Small intestine (tissue), 7 donors: ENCODE results near the gene ZBTB12. TPM values are rescaled to one million over a fixed set of nuclear protein-coding genes. Genes with fewer than 3 reads are reported as not detected.

ENCODE experiments used
- DNase-seq, 2 donors: peaks; one replicate each; pipeline versions ENCODE4 v3.0.0 to v3.0.0-alpha.2; 2013
- FAIRE-seq: peaks from 2 replicates; lab custom pipeline; 2012; peaks lifted over from hg19 to GRCh38; lab: Jason Lieb, UNC
- H3K27ac ChIP-seq, 3 donors: one replicate each; pipeline ENCODE4 v1.5.1; 2013; ENCODE audit warnings: low read length in 2 of 3, mild to moderate bottlenecking in 2 of 3, control low read depth in 1 of 3, inconsistent platforms in 1 of 3, low read depth in 1 of 3, moderate library complexity in 1 of 3
- H3K27me3 ChIP-seq, 3 donors: one replicate each; pipeline ENCODE4 v1.6.1; 2013; ENCODE audit warnings: low read length in 3 of 3, inconsistent platforms in 1 of 3; ENCODE audit not compliant: control insufficient read depth in 3 of 3, insufficient read depth in 3 of 3
- H3K36me3 ChIP-seq, 3 donors: one replicate each; pipeline ENCODE4 v1.6.1; 2013; ENCODE audit warnings: low read length in 3 of 3, inconsistent platforms in 1 of 3, low read depth in 1 of 3, mild to moderate bottlenecking in 1 of 3, moderate library complexity in 1 of 3; ENCODE audit not compliant: control insufficient read depth in 3 of 3, insufficient read depth in 2 of 3
- H3K4me1 ChIP-seq, 3 donors: one replicate each; pipeline ENCODE4 v1.6.1; 2013; ENCODE audit warnings: low read length in 2 of 3, inconsistent platforms in 1 of 3, low read depth in 1 of 3, mild to moderate bottlenecking in 1 of 3, moderate library complexity in 1 of 3; ENCODE audit not compliant: control insufficient read depth in 3 of 3, insufficient read depth in 2 of 3
- H3K4me3 ChIP-seq, 3 donors: one replicate each; pipeline ENCODE4 v1.5.1; 2013; ENCODE audit warnings: low read length in 3 of 3, control low read depth in 1 of 3, inconsistent platforms in 1 of 3, low read depth in 1 of 3, mild to moderate bottlenecking in 1 of 3, moderate library complexity in 1 of 3
- H3K9me3 ChIP-seq, 2 donors: one replicate each; pipeline ENCODE4 v1.6.1; 2013; ENCODE audit warnings: low read depth in 1 of 2, low read length in 1 of 2; ENCODE audit not compliant: control insufficient read depth in 2 of 2, insufficient read depth in 1 of 2
- WGBS, 3 donors: extraction: QIAGEN DNeasy Blood & Tissue Kit; methylation state at CpG; one replicate each; pipeline ENCODE4 v1.1.7; 2013; 5-methylcytosine and 5-hydroxymethylcytosine counted together
- polyA plus RNA-seq, 4 donors: library from polyadenylated mRNA; stranded (reverse) in 3 of 4; unstranded in 1 of 4; fragments of 200-250 nt in 3 of 4; fragments of 120-200 nt in 1 of 4; gene quantifications; one replicate each; pipeline versions ENCODE4 v1.2.1 to v1.2.3, GENCODE V29; 2013
- donor health status: healthy with polysubstance abuse.
- donor health status: control.
- donor health status: control.
- donor health status: Bipolar disorder and iron deficiency.
- donor health status: healthy.

Gene ZBTB12
- polyA plus RNA-seq, 4 donors, result 1.6 to 12.5 (median 5.2) TPM

DNA sequence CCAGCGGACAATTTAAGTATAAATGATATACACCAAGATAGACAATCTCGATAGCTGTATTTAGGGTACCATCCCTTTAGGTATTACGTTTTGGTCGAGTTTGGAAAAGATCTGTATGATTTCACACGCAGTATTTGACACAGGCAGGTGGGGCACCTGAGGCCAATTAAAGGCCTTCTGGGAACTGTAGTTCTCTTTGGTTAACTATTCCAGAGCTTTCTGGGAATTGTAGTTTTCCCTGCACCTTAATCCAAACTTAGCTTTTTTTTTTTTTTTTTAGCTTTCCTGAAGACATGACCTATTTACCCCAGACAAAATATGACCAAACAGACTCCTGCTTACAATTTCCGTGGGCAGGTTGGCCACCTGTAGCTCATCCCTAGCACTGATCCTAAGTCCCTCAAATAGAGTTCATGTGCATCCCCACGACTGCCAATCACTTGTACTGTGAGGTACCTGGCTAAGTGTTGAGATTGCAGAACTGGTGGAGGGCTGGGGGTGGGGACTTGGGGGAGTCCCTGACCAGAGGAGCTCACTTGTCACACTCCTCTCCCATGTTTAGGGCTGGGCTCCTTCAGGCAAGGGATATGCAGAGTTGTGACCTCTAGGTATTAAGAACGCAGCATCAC, 3.4 kb downstream of the ZBTB12 start:
- Histone ChIP-seq H3K4me3 (peak overlapping the region; percentile 71 to 99 (median 88)), H3K36me3 (peaks cover 0 to 30% (median 3%) of the 10 kb centered on the region in 3 donors), H3K27me3 (no peaks in the 10 kb centered on the region), H3K9me3 (no peaks in the 10 kb centered on the region), H3K27ac (peak overlapping the region; percentile 69 to 92 (median 79)), H3K4me1 (peaks cover 0 to 35% (median 3%) of the 10 kb centered on the region in 3 donors)
- FAIRE-seq (no peak), DNase-seq (peak; percentile 76 to 78)
- 14 to 18% (median 15%) methylated on average over 8 of the region's 8 CpGs for WGBS, 3 donors

- no peak for FAIRE-seq
- peak; percentile 87 to 96 for DNase-seq
- Histone ChIP-seq H3K36me3 (peaks cover 3 to 36% (median 5%) of the 10 kb centered on the region in 3 donors), H3K9me3 (no peaks in the 10 kb centered on the region), H3K4me1 (peaks cover 0 to 31% (median 3%) of the 10 kb centered on the region in 3 donors), H3K27me3 (no peaks in the 10 kb centered on the region), H3K4me3 (peak within 1 kb of the TSS; percentile 71 to 99 (median 88)), H3K27ac (peak within 1 kb of the TSS; percentile 69 to 92 (median 79))
- 0 to 1% (median 1%) methylated on average over 27 to 49 of the region's 49 CpGs for WGBS, 3 donors
These were observed 4.1 kb downstream of the ZBTB12 start, which contains the start of gene EHMT2 for GRCh38 chr6:31897612-31898382. Gene EHMT2, minus strand, starts transcription at chr6:31897698. Its CDS starts 21 bp downstream, at chr6:31897677.

DNA sequence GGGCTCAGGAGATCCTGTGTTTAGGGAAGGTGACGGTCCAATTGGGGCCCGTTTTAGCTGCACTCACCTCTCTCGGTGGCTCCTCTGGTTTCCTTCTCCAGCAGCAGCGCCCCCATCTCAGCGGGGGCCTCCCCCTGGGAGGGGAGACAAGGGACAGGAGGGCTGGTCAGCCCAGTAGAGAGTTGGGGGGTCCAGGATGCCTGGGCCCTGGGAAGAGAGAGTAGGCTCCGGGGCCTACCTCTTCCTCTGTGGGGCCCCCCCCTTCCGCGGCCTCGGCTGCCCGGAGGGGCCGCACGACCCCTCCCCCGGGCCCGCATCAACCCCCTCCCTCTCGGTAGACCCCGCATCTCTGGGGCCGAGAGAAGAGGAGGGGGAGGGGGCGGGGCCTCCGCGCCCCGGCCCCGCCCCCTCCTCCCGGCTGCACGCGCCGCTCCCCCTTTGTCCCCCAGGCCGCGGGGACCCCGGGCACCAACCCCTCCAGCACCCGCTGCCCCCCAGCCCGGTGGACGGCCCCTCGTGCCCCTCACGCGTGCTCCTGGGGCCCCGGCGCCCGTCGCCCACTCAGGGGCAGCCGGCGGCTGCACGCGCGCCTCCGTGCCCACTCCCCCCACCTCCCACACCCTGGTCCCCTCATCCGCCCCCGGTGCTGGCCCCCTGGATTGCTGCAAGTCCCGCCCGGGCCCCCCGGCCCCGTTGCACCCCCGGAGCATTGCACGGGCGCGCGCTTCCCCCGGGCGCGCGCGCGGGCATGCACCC, 4.9 kb downstream of the ZBTB12 start:
- H3K4me1 ChIP-seq, result peaks cover 0 to 27% (median 3%) of the 10 kb centered on the region in 3 donors
- H3K27ac ChIP-seq, result peak overlapping the region in 2 of 3 donors; percentile 56 to 57
- DNase-seq, result peak in 1 of 2 donors; percentile 27
- peaks cover 4 to 44% (median 5%) of the 10 kb centered on the region in 3 donors for H3K36me3 ChIP-seq
- H3K9me3 ChIP-seq, result no peaks in the 10 kb centered on the region
- peak overlapping the region; percentile 71 to 99 (median 88) for H3K4me3 ChIP-seq
- no peak for FAIRE-seq
- WGBS, 3 donors, result 1 to 6% (median 1%) methylated on average over 6 to 62 of the region's 62 CpGs
- no peaks in the 10 kb centered on the region for H3K27me3 ChIP-seq

DNA sequence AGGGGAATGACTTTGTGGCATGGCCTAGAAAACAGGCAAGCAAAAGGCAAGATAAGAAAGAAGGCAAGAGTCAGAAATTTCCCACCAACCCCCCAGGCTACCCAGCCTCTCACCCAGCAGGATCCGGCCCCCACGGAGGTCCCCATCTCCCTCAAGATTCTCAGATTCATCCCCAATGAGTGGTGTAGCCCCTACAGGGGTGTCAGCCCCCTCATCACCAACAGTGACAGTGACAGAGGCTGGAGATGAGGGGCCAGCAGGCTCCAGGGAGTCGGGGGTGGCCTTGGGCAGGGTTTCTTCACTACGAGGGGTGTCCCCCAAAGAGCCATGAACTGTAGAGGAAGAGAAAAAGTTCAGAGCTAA, 5.4 kb downstream of the ZBTB12 start:
- WGBS, 3 donors, result 49 to 61% (median 57%) methylated on average over 4 of the region's 4 CpGs
- H3K27me3 ChIP-seq, result no peaks in the 10 kb centered on the region
- DNase-seq (no peak), FAIRE-seq (no peak)
- peak overlapping the region in 1 of 3 donors; percentile 57 for H3K27ac ChIP-seq
- H3K4me3 ChIP-seq, result peak overlapping the region in 2 of 3 donors; percentile 71 to 99
- H3K9me3 ChIP-seq, result no peaks in the 10 kb centered on the region
- H3K4me1 ChIP-seq, result peaks cover 0 to 27% (median 3%) of the 10 kb centered on the region in 3 donors
- H3K36me3 ChIP-seq, result peaks cover 4 to 47% (median 5%) of the 10 kb centered on the region in 3 donors

GRCh38 chr6:31892821-31893220, 9.1 kb downstream of the ZBTB12 start:
- peaks cover 5 to 66% (median 14%) of the 10 kb centered on the region in 3 donors for H3K36me3 ChIP-seq
- H3K27ac ChIP-seq, result no peak overlapping the region
- H3K9me3 ChIP-seq, result no peaks in the 10 kb centered on the region
- peaks cover 0 to 6% (median 0%) of the 10 kb centered on the region in 3 donors for H3K4me1 ChIP-seq
- no peak for FAIRE-seq
- no peaks in the 10 kb centered on the region for H3K27me3 ChIP-seq
- 76 to 87% (median 83%) methylated on average over 6 of the region's 6 CpGs for WGBS, 3 donors
- DNase-seq, result no peak
- H3K4me3 ChIP-seq, result no peak overlapping the region

- H3K9me3 ChIP-seq, result no peaks in the 10 kb centered on the region
- H3K4me1 ChIP-seq, result no peaks in the 10 kb centered on the region
- peaks cover 10 to 82% (median 21%) of the 10 kb centered on the region in 3 donors for H3K36me3 ChIP-seq
- DNase-seq, result no peak
- no peaks in the 10 kb centered on the region for H3K27me3 ChIP-seq
- WGBS, 3 donors, result 96 to 100% (median 97%) methylated on average over 3 of the region's 3 CpGs
- no peak overlapping the region for H3K27ac ChIP-seq
- no peak overlapping the region for H3K4me3 ChIP-seq
- no peak for FAIRE-seq
These were observed 12.4 kb downstream of the ZBTB12 start for GRCh38 chr6:31889331-31889972.

GRCh38 chr6:31888276-31889258, 13.3 kb downstream of the ZBTB12 start:
- FAIRE-seq (no peak), DNase-seq (peak; percentile 27 to 50)
- H3K4me3 ChIP-seq, result no peak overlapping the region
- no peaks in the 10 kb centered on the region for H3K4me1 ChIP-seq
- no peak overlapping the region for H3K27ac ChIP-seq
- peaks cover 10 to 85% (median 25%) of the 10 kb centered on the region in 3 donors for H3K36me3 ChIP-seq
- WGBS, 3 donors, result 77 to 81% (median 78%) methylated on average over 41 to 43 of the region's 43 CpGs
- no peaks in the 10 kb centered on the region for H3K27me3 ChIP-seq
- no peaks in the 10 kb centered on the region for H3K9me3 ChIP-seq
